GM12878 (cell line): ENCODE data around the gene C6orf52. TPM values are rescaled to one million over a fixed set of nuclear protein-coding genes. Genes with fewer than 3 reads are reported as not detected.

Source experiments
- ATF2 ChIP-seq: IDR thresholded peaks from 2 replicates; pipeline ENCODE4 v1.6.1; 2012; ENCODE audit warnings: low read length, inconsistent platforms
- BCL3 ChIP-seq: IDR thresholded peaks from 2 replicates; pipeline ENCODE4 v1.6.1; 2011; ENCODE audit warnings: borderline replicate concordance, low read depth, mild to moderate bottlenecking, moderate library complexity, low read length; ENCODE audit not compliant: insufficient read depth, poor library complexity, severe bottlenecking
- BMI1 ChIP-seq: fragments of 450-650 bp; IDR thresholded peaks from 2 replicates; pipeline ENCODE4 v1.6.1; 2016; ENCODE audit warnings: mild to moderate bottlenecking, moderate library complexity, borderline replicate concordance
- BRCA1 ChIP-seq: IDR thresholded peaks from 2 replicates; pipeline ENCODE4 v1.6.1; 2011; ENCODE audit warnings: low read depth, low read length, improper control_type of control experiment
- CTCF ChIP-seq, 3 experiments: IDR thresholded peaks in 2 of 3; conservative IDR thresholded peaks in 1 of 3; 2 replicates each; pipeline ENCODE4 v1.5.1; 2011; ENCODE audit warnings: low read depth in 3 of 3, low read length in 3 of 3, mild to moderate bottlenecking in 3 of 3, control low read depth in 2 of 3, moderate library complexity in 2 of 3, inconsistent platforms in 1 of 3, mixed read lengths in 1 of 3; ENCODE audit not compliant: control insufficient read depth in 2 of 3, insufficient read depth in 1 of 3; ENCODE audit errors: extremely low read depth in 1 of 3
- DPF2 ChIP-seq: fragments of 450-650 bp; IDR thresholded peaks from 2 replicates; pipeline ENCODE4 v1.6.1; 2017; ENCODE audit warnings: mild to moderate bottlenecking
- LARP7 ChIP-seq: fragments of 450-650 bp; IDR thresholded peaks from 2 replicates; pipeline ENCODE4 v1.6.1; 2017; ENCODE audit warnings: mild to moderate bottlenecking
- NFIC ChIP-seq: IDR thresholded peaks from 2 replicates; pipeline ENCODE4 v1.6.1; 2012; ENCODE audit warnings: low read depth, mild to moderate bottlenecking, inconsistent platforms, low read length, moderate library complexity
- NR2F1 ChIP-seq: fragments of 450-650 bp; conservative IDR thresholded peaks from 2 replicates; pipeline ENCODE4 v1.6.1; 2017; ENCODE audit warnings: mild to moderate bottlenecking
- PAX5 ChIP-seq: IDR thresholded peaks from 2 replicates; pipeline ENCODE4 v1.6.1; 2011; ENCODE audit warnings: low read depth, low read length, borderline replicate concordance
- POLR2AphosphoS5 ChIP-seq: IDR thresholded peaks from 2 replicates; pipeline ENCODE4 v1.6.1; 2011; ENCODE audit warnings: mild to moderate bottlenecking, low read length, inconsistent platforms
- RUNX3 ChIP-seq: IDR thresholded peaks from 2 replicates; pipeline ENCODE4 v1.6.1; 2012; ENCODE audit warnings: low read length, inconsistent platforms
- SMAD1 ChIP-seq: fragments of 450-650 bp; IDR thresholded peaks from 2 replicates; pipeline ENCODE4 v1.6.1; 2018; ENCODE audit warnings: mild to moderate bottlenecking, low read depth; ENCODE audit not compliant: partially characterized antibody
- USF1 ChIP-seq: IDR thresholded peaks from 2 replicates; pipeline ENCODE4 v1.6.1; 2011; ENCODE audit warnings: borderline replicate concordance, low read depth, mild to moderate bottlenecking, moderate library complexity, mixed read lengths, low read length; ENCODE audit not compliant: insufficient read depth; ENCODE audit errors: extremely low read length
- ZBTB4 ChIP-seq: fragments of 450-650 bp; formaldehyde crosslinking; IDR thresholded peaks from 2 replicates; pipeline ENCODE4 v1.4.0; 2022; ENCODE audit warnings: mild to moderate bottlenecking, moderate library complexity
- ZNF207 ChIP-seq: fragments of 450-650 bp; IDR thresholded peaks from 2 replicates; pipeline ENCODE4 v1.6.1; 2014; ENCODE audit warnings: antibody characterized with exemption, mild to moderate bottlenecking, borderline replicate concordance
- polyA plus RNA-seq, 11 experiments: library from polyadenylated mRNA; depleted of rRNA in 4 of 11; unstranded in 6 of 11; stranded (reverse) in 5 of 11; fragments of >200 nt; fragmentation: Nextera tagmentation in 4 of 11; fragmentation: Illumina TruSeq in 1 of 11; extraction: Ambion mirVana in 4 of 11; extraction: Trizol in 1 of 11; gene quantifications; 1 replicate in 1 of 11; 2 replicates in 10 of 11; pipeline versions ENCODE4 v1.2.1 to v1.2.3, GENCODE V29; 2011 to 2016; ENCODE audit warnings: inconsistent platforms in 2 of 11, missing spikeins in 2 of 11, low read depth in 1 of 11
- total RNA-seq, 4 experiments: library from RNA; depleted of rRNA in 3 of 4; stranded (reverse); fragments of >200 nt in 3 of 4; fragmentation: Illumina TruSeq in 1 of 4; extraction: Trizol in 1 of 4; gene quantifications; 2 replicates each; pipeline versions ENCODE4 v1.2.1 to v1.2.3, GENCODE V29; 2013 to 2021

Gene C6orf52
- total and polyA plus RNA-seq, 10 of the 15 experiments (the other 5 are each of a cell fraction or from before 2014, with no cell fraction given): 2.7 to 15.1 (median 4.9) TPM

GRCh38 chr6:10694302-10695085 lies at the start of gene C6orf52, which contains the start of gene PAK1IP1 (continued):
- TF ChIP-seq NFIC (peak; percentile 81), ZNF207 (peak; percentile 99), BMI1 (0 out of 2 replicates have a peak, but pooled peaks have one; percentile 13), PAX5 (peak; percentile 19; the same call in 1 of the 2 replicates), LARP7 (0 out of 2 replicates have a peak, but pooled peaks have one; percentile 26), POLR2AphosphoS5 (peak; percentile 91), CTCF (IDR thresholded peaks at IDR 0.05 in 2 of 3, conservative IDR thresholded peaks at IDR 0.05 in 1 of 3; ENCODE audit: control insufficient read depth in 2 of 3, extremely low read depth in 1 of 3, insufficient read depth in 1 of 3, low read depth in 3 of 3, low read length in 3 of 3) (no peak), SMAD1 (peak; percentile 17), DPF2 (0 out of 2 replicates have a peak, but pooled peaks have one; percentile 34), BRCA1 (no peak), ZBTB4 (CRISPR knock-in tag) (no peak), RUNX3 (peak; percentile 80), USF1 (peak; percentile 58), NR2F1 (peak; percentile 43; the same call in 1 of the 2 replicates), ATF2 (peak; percentile 71), BCL3 (no peak)
